ENCODE data around the gene TECPR2. TPM values are rescaled to one million over a fixed set of nuclear protein-coding genes. Genes with fewer than 3 reads are reported as not detected.

Gene TECPR2
- total and polyA plus RNA-seq, 10 of the 15 experiments (the other 5 are each of a cell fraction or from before 2014, with no cell fraction given) = 0.15 to 10.0 (median 3.0) TPM

DNA sequence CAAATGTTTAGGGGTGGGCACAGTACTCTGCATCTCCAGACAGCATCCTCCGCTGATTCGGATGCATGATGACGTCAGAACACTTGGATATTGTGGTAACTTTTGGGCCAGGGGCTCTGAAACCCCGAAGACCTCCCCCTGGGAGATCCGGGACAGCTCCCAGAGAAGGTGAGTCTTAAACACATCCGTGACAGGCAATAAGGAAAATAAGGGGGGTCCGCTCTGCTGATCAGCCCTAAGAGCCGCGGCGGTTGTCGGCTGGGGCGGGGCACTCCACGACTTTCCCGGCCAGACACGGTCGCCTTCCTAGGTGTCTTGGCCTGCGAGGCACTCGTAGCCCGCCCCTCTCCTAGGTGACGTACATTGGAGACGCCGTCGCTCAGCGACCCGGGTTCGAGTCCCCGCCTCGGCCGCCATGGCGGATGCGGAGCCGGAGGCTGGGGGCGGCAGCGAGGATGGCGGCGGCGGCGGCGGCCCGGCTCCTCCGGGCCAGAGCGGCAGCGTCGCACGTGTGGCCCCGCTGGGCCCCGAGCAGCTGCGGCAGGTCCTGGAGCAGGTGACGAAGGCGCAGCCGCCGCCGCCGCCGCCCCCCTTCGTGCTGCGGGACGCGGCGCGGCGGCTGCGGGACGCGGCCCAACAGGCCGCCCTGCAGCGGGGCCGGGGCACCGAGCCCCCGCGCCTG, 43.2 kb upstream of the TECPR2 start, which contains the start of gene ZNF839 (continued):
- TF ChIP-seq, protein P1, sequence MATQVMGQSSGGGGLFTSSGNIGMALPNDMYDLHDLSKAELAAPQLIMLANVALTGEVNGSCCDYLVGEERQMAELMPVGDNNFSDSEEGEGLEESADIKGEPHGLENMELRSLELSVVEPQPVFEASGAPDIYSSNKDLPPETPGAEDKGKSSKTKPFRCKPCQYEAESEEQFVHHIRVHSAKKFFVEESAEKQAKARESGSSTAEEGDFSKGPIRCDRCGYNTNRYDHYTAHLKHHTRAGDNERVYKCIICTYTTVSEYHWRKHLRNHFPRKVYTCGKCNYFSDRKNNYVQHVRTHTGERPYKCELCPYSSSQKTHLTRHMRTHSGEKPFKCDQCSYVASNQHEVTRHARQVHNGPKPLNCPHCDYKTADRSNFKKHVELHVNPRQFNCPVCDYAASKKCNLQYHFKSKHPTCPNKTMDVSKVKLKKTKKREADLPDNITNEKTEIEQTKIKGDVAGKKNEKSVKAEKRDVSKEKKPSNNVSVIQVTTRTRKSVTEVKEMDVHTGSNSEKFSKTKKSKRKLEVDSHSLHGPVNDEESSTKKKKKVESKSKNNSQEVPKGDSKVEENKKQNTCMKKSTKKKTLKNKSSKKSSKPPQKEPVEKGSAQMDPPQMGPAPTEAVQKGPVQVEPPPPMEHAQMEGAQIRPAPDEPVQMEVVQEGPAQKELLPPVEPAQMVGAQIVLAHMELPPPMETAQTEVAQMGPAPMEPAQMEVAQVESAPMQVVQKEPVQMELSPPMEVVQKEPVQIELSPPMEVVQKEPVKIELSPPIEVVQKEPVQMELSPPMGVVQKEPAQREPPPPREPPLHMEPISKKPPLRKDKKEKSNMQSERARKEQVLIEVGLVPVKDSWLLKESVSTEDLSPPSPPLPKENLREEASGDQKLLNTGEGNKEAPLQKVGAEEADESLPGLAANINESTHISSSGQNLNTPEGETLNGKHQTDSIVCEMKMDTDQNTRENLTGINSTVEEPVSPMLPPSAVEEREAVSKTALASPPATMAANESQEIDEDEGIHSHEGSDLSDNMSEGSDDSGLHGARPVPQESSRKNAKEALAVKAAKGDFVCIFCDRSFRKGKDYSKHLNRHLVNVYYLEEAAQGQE (IDR thresholded peaks at IDR 0.05; ENCODE audit: low read depth, low read length) = no peak
- TF ChIP-seq GATAD2B (conservative IDR thresholded peaks at IDR 0.05; ENCODE audit: low read depth) = peak; percentile 78
- TF ChIP-seq SRF (IDR thresholded peaks at IDR 0.05; ENCODE audit: low read depth in 2 of 2, low read length in 2 of 2) = peak in 1 of 2 experiments; percentile 74; a peak in 1 of 4 replicates
- TF ChIP-seq SIX5 (IDR thresholded peaks at IDR 0.05; ENCODE audit: low read depth, low read length, severe bottlenecking) = peak; percentile 47
- TF ChIP-seq, protein P2, sequence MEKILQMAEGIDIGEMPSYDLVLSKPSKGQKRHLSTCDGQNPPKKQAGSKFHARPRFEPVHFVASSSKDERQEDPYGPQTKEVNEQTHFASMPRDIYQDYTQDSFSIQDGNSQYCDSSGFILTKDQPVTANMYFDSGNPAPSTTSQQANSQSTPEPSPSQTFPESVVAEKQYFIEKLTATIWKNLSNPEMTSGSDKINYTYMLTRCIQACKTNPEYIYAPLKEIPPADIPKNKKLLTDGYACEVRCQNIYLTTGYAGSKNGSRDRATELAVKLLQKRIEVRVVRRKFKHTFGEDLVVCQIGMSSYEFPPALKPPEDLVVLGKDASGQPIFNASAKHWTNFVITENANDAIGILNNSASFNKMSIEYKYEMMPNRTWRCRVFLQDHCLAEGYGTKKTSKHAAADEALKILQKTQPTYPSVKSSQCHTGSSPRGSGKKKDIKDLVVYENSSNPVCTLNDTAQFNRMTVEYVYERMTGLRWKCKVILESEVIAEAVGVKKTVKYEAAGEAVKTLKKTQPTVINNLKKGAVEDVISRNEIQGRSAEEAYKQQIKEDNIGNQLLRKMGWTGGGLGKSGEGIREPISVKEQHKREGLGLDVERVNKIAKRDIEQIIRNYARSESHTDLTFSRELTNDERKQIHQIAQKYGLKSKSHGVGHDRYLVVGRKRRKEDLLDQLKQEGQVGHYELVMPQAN (conservative IDR thresholded peaks at IDR 0.05) = peak; percentile 84
- TF ChIP-seq ZNF622 (IDR thresholded peaks at IDR 0.05) = no peak
- no peak for TF ChIP-seq CBX5 (IDR thresholded peaks at IDR 0.05; ENCODE audit: low read depth)
- no peak for TF ChIP-seq KAT2A (conservative IDR thresholded peaks at IDR 0.05; ENCODE audit: control insufficient read depth, low read depth, low read length)
- TF ChIP-seq EED (IDR thresholded peaks at IDR 0.05; ENCODE audit: low read depth) = no peak
- 0 out of 2 replicates have a peak, but pooled peaks have one; percentile 48 for TF ChIP-seq CHD2 (IDR thresholded peaks at IDR 0.05; ENCODE audit: borderline replicate concordance, low read depth, low read length)
- TF ChIP-seq TAF1 (IDR thresholded peaks at IDR 0.05; ENCODE audit: borderline replicate concordance, low read depth, low read length) = peak; percentile 44; the same call in 1 of the 2 replicates
- TF ChIP-seq KLF5 (IDR thresholded peaks at IDR 0.05; ENCODE audit: partially characterized antibody) = no peak
- TF ChIP-seq IKZF1 (conservative IDR thresholded peaks at IDR 0.05) = peak; percentile 91
- TF ChIP-seq, protein P3, sequence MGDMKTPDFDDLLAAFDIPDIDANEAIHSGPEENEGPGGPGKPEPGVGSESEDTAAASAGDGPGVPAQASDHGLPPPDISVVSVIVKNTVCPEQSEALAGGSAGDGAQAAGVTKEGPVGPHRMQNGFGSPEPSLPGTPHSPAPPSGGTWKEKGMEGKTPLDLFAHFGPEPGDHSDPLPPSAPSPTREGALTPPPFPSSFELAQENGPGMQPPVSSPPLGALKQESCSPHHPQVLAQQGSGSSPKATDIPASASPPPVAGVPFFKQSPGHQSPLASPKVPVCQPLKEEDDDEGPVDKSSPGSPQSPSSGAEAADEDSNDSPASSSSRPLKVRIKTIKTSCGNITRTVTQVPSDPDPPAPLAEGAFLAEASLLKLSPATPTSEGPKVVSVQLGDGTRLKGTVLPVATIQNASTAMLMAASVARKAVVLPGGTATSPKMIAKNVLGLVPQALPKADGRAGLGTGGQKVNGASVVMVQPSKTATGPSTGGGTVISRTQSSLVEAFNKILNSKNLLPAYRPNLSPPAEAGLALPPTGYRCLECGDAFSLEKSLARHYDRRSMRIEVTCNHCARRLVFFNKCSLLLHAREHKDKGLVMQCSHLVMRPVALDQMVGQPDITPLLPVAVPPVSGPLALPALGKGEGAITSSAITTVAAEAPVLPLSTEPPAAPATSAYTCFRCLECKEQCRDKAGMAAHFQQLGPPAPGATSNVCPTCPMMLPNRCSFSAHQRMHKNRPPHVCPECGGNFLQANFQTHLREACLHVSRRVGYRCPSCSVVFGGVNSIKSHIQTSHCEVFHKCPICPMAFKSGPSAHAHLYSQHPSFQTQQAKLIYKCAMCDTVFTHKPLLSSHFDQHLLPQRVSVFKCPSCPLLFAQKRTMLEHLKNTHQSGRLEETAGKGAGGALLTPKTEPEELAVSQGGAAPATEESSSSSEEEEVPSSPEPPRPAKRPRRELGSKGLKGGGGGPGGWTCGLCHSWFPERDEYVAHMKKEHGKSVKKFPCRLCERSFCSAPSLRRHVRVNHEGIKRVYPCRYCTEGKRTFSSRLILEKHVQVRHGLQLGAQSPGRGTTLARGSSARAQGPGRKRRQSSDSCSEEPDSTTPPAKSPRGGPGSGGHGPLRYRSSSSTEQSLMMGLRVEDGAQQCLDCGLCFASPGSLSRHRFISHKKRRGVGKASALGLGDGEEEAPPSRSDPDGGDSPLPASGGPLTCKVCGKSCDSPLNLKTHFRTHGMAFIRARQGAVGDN (IDR thresholded peaks at IDR 0.05) = peak; percentile 57; the same call in 1 of the 2 replicates
- no peak for TF ChIP-seq MYC (IDR thresholded peaks at IDR 0.05; ENCODE audit: insufficient read depth, insufficient read length, insufficient replicate concordance, low read length, severe bottlenecking)

Data from GM12878 (cell line).